Tibial artery (tissue), 4 donors: Measurements from ENCODE around the gene GNG8.

Experiments used
- DNase-seq, 2 donors: peaks; one replicate each; pipeline ENCODE4 v3.0.0-alpha.2; 2019
- H3K27ac ChIP-seq, 2 donors: fragments of 200-600 bp; sonication (generic) in 1 of 2; 1 replicate in 1 of 2; 2 replicates in 1 of 2; pipeline ENCODE4 v1.5.1; 2018 to 2019; ENCODE audit warnings: mild to moderate bottlenecking in 1 of 2
- H3K27me3 ChIP-seq, 2 donors: fragments of 200-600 bp; sonication (generic) in 1 of 2; one replicate each; pipeline versions ENCODE4 v1.5.1 to v1.6.0; 2016 to 2019
- H3K36me3 ChIP-seq, 3 donors: fragments of 200-600 bp; sonication (generic) in 2 of 3; one replicate each; pipeline ENCODE4 v1.5.1; 2016 to 2019; ENCODE audit warnings: mild to moderate bottlenecking in 2 of 3
- H3K4me1 ChIP-seq, 4 donors: fragments of 200-600 bp; sonication (generic) in 2 of 4; 1 replicate in 3 of 4; 2 replicates in 1 of 4; pipeline ENCODE4 v1.5.1; 2016 to 2019
- H3K4me3 ChIP-seq, 2 donors: fragments of 200-600 bp; sonication (generic) in 1 of 2; 1 replicate in 1 of 2; 2 replicates in 1 of 2; pipeline ENCODE4 v1.5.1; 2018 to 2019; ENCODE audit warnings: mild to moderate bottlenecking in 2 of 2
- H3K9me3 ChIP-seq, 3 donors: fragments of 200-600 bp; sonication (generic) in 1 of 3; one replicate each; pipeline ENCODE4 v1.5.1; 2016 to 2019
- intact Hi-C: fragments of 100-400 bp; cut with DNase I; formaldehyde crosslinking; loops from one replicate; pipeline ENCODE4 v1.15.0; 2023; ENCODE audit warnings: low total_unique reads
- TF ChIP-seq, protein P1 (sequence below), 2 experiments: fragments of 200-600 bp in 1 of 2; fragments of 450-650 bp in 1 of 2; IDR thresholded peaks; one replicate each; pipeline ENCODE4 v1.5.1; 2017 to 2019; ENCODE audit warnings: antibody characterized with exemption in 2 of 2, mild to moderate bottlenecking in 1 of 2, moderate library complexity in 1 of 2

Gene GNG8

GRCh38 chr19:46660008-46660517 lies 24.1 kb upstream of the GNG8 start:
- Histone ChIP-seq H3K36me3 (peaks cover 0 to 10% (median 0%) of the 10 kb centered on the region in 3 donors), H3K4me1 (peaks cover 3 to 51% (median 27%) of the 10 kb centered on the region in 4 donors), H3K4me3 (peak overlapping the region; percentile 89 to 98), H3K9me3 (no peaks in the 10 kb centered on the region), H3K27me3 (no peaks in the 10 kb centered on the region), H3K27ac (peak overlapping the region; percentile 92 to 99)
- DNase-seq = peak in 1 of 2 donors; percentile 82
- TF ChIP-seq, protein P1, sequence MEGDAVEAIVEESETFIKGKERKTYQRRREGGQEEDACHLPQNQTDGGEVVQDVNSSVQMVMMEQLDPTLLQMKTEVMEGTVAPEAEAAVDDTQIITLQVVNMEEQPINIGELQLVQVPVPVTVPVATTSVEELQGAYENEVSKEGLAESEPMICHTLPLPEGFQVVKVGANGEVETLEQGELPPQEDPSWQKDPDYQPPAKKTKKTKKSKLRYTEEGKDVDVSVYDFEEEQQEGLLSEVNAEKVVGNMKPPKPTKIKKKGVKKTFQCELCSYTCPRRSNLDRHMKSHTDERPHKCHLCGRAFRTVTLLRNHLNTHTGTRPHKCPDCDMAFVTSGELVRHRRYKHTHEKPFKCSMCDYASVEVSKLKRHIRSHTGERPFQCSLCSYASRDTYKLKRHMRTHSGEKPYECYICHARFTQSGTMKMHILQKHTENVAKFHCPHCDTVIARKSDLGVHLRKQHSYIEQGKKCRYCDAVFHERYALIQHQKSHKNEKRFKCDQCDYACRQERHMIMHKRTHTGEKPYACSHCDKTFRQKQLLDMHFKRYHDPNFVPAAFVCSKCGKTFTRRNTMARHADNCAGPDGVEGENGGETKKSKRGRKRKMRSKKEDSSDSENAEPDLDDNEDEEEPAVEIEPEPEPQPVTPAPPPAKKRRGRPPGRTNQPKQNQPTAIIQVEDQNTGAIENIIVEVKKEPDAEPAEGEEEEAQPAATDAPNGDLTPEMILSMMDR (IDR thresholded peaks at IDR 0.05) = peak in 1 of 2 experiments; percentile 11
- intact Hi-C loops = loop anchor here (5.0 kb wide), 1 partner anchor 43 kb away; no protein-coding TSS in a partner anchor

GRCh38 chr19:46659151-46660007 lies 23.4 kb upstream of the GNG8 start:
- Histone ChIP-seq H3K27ac (peak overlapping the region; percentile 92 to 99), H3K9me3 (no peaks in the 10 kb centered on the region), H3K27me3 (no peaks in the 10 kb centered on the region), H3K4me1 (peaks cover 3 to 58% (median 31%) of the 10 kb centered on the region in 4 donors), H3K36me3 (peaks cover 0 to 10% (median 0%) of the 10 kb centered on the region in 3 donors), H3K4me3 (peak overlapping the region; percentile 89 to 98)
- TF ChIP-seq, protein P1 (IDR thresholded peaks at IDR 0.05) = no peak
- peak; percentile 48 to 85 for DNase-seq
- intact Hi-C loops = loop anchor here (5.0 kb wide), 1 partner anchor 42 kb away; no protein-coding TSS in a partner anchor

DNA sequence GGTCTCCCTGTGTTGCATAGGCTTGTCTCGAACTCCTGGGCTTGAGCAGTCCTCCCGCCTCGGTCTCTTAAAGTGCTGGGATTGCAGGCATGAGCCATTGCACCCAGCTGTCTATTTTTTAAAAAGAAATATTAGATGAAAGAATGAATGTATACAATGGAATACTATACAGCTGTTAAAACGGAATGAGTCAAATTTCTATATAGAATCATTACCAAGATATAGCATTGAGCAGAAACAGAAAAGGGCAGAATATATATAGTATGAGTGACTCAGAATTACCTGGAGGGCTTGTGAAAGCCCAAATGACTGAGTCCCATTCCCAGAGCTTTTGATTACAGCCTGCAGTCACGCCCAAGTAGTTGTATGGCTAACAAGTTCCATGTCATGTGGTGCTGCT lies 20.5 kb upstream of the GNG8 start:
- Histone ChIP-seq H3K27ac (peak overlapping the region; percentile 83 to 99), H3K4me3 (no peak overlapping the region), H3K36me3 (peaks cover 12 to 17% (median 14%) of the 10 kb centered on the region in 3 donors), H3K9me3 (no peaks in the 10 kb centered on the region), H3K4me1 (peaks cover 3 to 82% (median 40%) of the 10 kb centered on the region in 4 donors), H3K27me3 (no peaks in the 10 kb centered on the region)
- DNase-seq = no peak
- TF ChIP-seq, protein P1 (IDR thresholded peaks at IDR 0.05) = no peak
- intact Hi-C loops = no loop called here

GRCh38 chr19:46654621-46655152 lies 18.7 kb upstream of the GNG8 start:
- Histone ChIP-seq H3K9me3 (no peaks in the 10 kb centered on the region), H3K4me1 (peaks cover 0 to 76% (median 30%) of the 10 kb centered on the region in 4 donors), H3K4me3 (peak overlapping the region; percentile 15 to 25), H3K36me3 (peaks cover 17 to 21% (median 17%) of the 10 kb centered on the region in 3 donors), H3K27me3 (no peaks in the 10 kb centered on the region), H3K27ac (peak overlapping the region; percentile 83 to 99)
- intact Hi-C loops = no loop called here
- peak in 1 of 2 donors; percentile 79 for DNase-seq
- TF ChIP-seq, protein P1 (IDR thresholded peaks at IDR 0.05) = no peak

- TF ChIP-seq, protein P1 (IDR thresholded peaks at IDR 0.05) = no peak
- H3K9me3 ChIP-seq = peaks cover 0 to 5% (median 0%) of the 10 kb centered on the region in 3 donors
- no peak overlapping the region for H3K4me3 ChIP-seq
- intact Hi-C loops = no loop called here
- peak overlapping the region in 1 of 2 donors; percentile 8 for H3K27ac ChIP-seq
- peaks cover 0 to 57% (median 25%) of the 10 kb centered on the region in 4 donors for H3K4me1 ChIP-seq
- H3K36me3 ChIP-seq = peaks cover 23 to 32% (median 30%) of the 10 kb centered on the region in 3 donors
- no peaks in the 10 kb centered on the region for H3K27me3 ChIP-seq
- DNase-seq = no peak
Observed at GRCh38 chr19:46650445-46650844, 14.4 kb upstream of the GNG8 start.
